Keratinocyte (primary cell): ENCODE results near the gene IGSF23. TPM values are rescaled to one million over a fixed set of nuclear protein-coding genes. Genes with fewer than 3 reads are reported as not detected.
"Not testable (repeated sequence)": the region's sequence is repeated elsewhere in the genome, so short reads cannot be mapped to it uniquely, and the experiment has no call there.

Experiments
- DNase-seq: peaks from one replicate; pipeline ENCODE4 v3.0.0-alpha.2; 2011; ENCODE audit warnings: low read depth, missing footprints, low spot score
- FAIRE-seq: peaks from 2 replicates; lab custom pipeline; 2011; peaks lifted over from hg19 to GRCh38; lab: Jason Lieb, UNC
- H2AFZ ChIP-seq: 2 replicates; pipeline ENCODE4 v1.6.0; 2012; ENCODE audit warnings: low read length, control low read depth, inconsistent platforms; ENCODE audit not compliant: control insufficient read depth
- H3K27ac ChIP-seq: 2 replicates; pipeline ENCODE4 v1.5.1; 2011; ENCODE audit warnings: low read length; ENCODE audit not compliant: control insufficient read depth, insufficient read depth
- H3K27me3 ChIP-seq: 3 replicates; pipeline ENCODE4 v1.6.0; 2011; ENCODE audit warnings: low read length; ENCODE audit not compliant: control insufficient read depth, insufficient read depth; ENCODE audit errors: extremely low read depth
- H3K36me3 ChIP-seq, 2 experiments: 2 replicates in 1 of 2; 3 replicates in 1 of 2; pipeline ENCODE4 v1.5.1; 2011; ENCODE audit warnings: low read length in 2 of 2, mild to moderate bottlenecking in 1 of 2; ENCODE audit not compliant: control insufficient read depth in 2 of 2, insufficient read depth in 2 of 2; ENCODE audit errors: extremely low read depth in 1 of 2
- H3K4me1 ChIP-seq: 3 replicates; pipeline ENCODE4 v1.5.1; 2011; ENCODE audit warnings: low read length; ENCODE audit not compliant: control insufficient read depth, insufficient read depth; ENCODE audit errors: extremely low read depth
- H3K4me2 ChIP-seq: 3 replicates; pipeline ENCODE4 v1.6.0; 2011; ENCODE audit warnings: low read depth, low read length; ENCODE audit not compliant: control insufficient read depth, insufficient read depth; ENCODE audit errors: extremely low read depth
- H3K4me3 ChIP-seq, 3 experiments: fragments of 200-600 bp in 1 of 3; sonication (generic) in 1 of 3; 2 replicates in 2 of 3; 3 replicates in 1 of 3; pipeline ENCODE4 v1.5.1; 2011 to 2016; ENCODE audit warnings: low read length in 3 of 3, mild to moderate bottlenecking in 3 of 3, control low read depth in 2 of 3, inconsistent platforms in 1 of 3, low read depth in 1 of 3, mixed read lengths in 1 of 3, mixed run types in 1 of 3, moderate library complexity in 1 of 3; ENCODE audit not compliant: control insufficient read depth in 2 of 3, insufficient read depth in 2 of 3; ENCODE audit errors: extremely low read depth in 1 of 3
- H3K79me2 ChIP-seq: 2 replicates; pipeline ENCODE4 v1.6.0; 2012; ENCODE audit warnings: low read length; ENCODE audit not compliant: control insufficient read depth, insufficient read depth
- H3K9ac ChIP-seq: 3 replicates; pipeline ENCODE4 v1.6.0; 2011; ENCODE audit warnings: low read length; ENCODE audit not compliant: control insufficient read depth, insufficient read depth; ENCODE audit errors: extremely low read depth
- H3K9me1 ChIP-seq: 3 replicates; pipeline ENCODE4 v1.6.0; 2011; ENCODE audit warnings: low read length; ENCODE audit not compliant: control insufficient read depth, insufficient read depth; ENCODE audit errors: extremely low read depth
- H3K9me3 ChIP-seq: 2 replicates; pipeline ENCODE4 v1.5.1; 2012; ENCODE audit warnings: low read depth, low read length; ENCODE audit not compliant: control insufficient read depth
- H4K20me1 ChIP-seq: 3 replicates; pipeline ENCODE4 v1.6.0; 2011; ENCODE audit warnings: low read length; ENCODE audit not compliant: control insufficient read depth, insufficient read depth; ENCODE audit errors: extremely low read depth
- CTCF ChIP-seq, 3 experiments: IDR thresholded peaks in 1 of 3; conservative IDR thresholded peaks in 1 of 3; optimal IDR thresholded peaks in 1 of 3; 2 replicates in 2 of 3; 3 replicates in 1 of 3; pipeline versions ENCODE3 to v1.5.1; 2011; ENCODE audit warnings: low read length in 3 of 3, mild to moderate bottlenecking in 3 of 3, moderate library complexity in 2 of 3, control low read depth in 1 of 3, inconsistent platforms in 1 of 3; ENCODE audit not compliant: insufficient read depth in 2 of 3; ENCODE audit errors: extremely low read depth in 1 of 3
- EZH2 ChIP-seq: IDR thresholded peaks from one replicate; pipeline ENCODE4 v1.6.1; 2012; ENCODE audit warnings: inconsistent platforms, mild to moderate bottlenecking, low read length, moderate library complexity
- dilution Hi-C: fragments of 300-500 bp; cut with MboI; formaldehyde crosslinking; loops from one replicate; pipeline ENCODE4 v1.7.0; 2020; ENCODE audit warnings: low sequenced_read_pairs; ENCODE audit not compliant: extremely low pct_ligation_motif_present
- polyA plus RNA-seq, 5 experiments: library from polyadenylated mRNA; depleted of rRNA in 3 of 5; stranded (reverse) in 3 of 5; stranded (forward) in 1 of 5; unstranded in 1 of 5; fragments of >200 nt; gene quantifications; 1 replicate in 1 of 5; 2 replicates in 3 of 5; 3 replicates in 1 of 5; pipeline versions ENCODE4 v1.2.1 to v1.2.3, GENCODE V29; 2011 to 2012; ENCODE audit warnings: missing spikeins in 2 of 5, low read depth in 1 of 5, low replicate concordance in 1 of 5

The IGSF23 gene
- polyA plus RNA-seq, 1 donor (not counting 4 experiments of a cell fraction or from before 2014, with no cell fraction given), result 0.07 TPM

GRCh38 chr19:44590245-44591059 is 22.9 kb upstream of the IGSF23 start:
- Histone ChIP-seq H3K27ac (no peak overlapping the region), H3K9me3 (no peaks in the 10 kb centered on the region), H3K79me2 (no peaks in the 10 kb centered on the region), H3K36me3 (no peaks in the 10 kb centered on the region), H2AFZ (no peak overlapping the region), H3K9ac (no peak overlapping the region), H3K4me3 (no peak overlapping the region), H4K20me1 (no peaks in the 10 kb centered on the region), H3K4me2 (no peak overlapping the region), H3K9me1 (no peaks in the 10 kb centered on the region), H3K4me1 (peaks cover 22% of the 10 kb centered on the region), H3K27me3 (no peaks in the 10 kb centered on the region)
- DNase-seq (no peak), FAIRE-seq (no peak)
- dilution Hi-C loops, result no loop called here
- no peak for TF ChIP-seq CTCF (optimal IDR thresholded peaks at IDR 0.05 in 1 of 3, IDR thresholded peaks at IDR 0.05 in 1 of 3, conservative IDR thresholded peaks at IDR 0.05 in 1 of 3; ENCODE audit: extremely low read depth in 1 of 3, insufficient read depth in 2 of 3, low read length in 3 of 3)
- TF ChIP-seq EZH2, result no peak

GRCh38 chr19:44591340-44591993 is 21.9 kb upstream of the IGSF23 start:
- H3K4me1 ChIP-seq, result peaks cover 22% of the 10 kb centered on the region
- dilution Hi-C loops, H3K9me3 ChIP-seq, H3K4me2 ChIP-seq, H3K27me3 ChIP-seq, H3K79me2 ChIP-seq, FAIRE-seq, H3K36me3 ChIP-seq, H3K9me1 ChIP-seq, H4K20me1 ChIP-seq, H2AFZ ChIP-seq, H3K27ac ChIP-seq, H3K4me3 ChIP-seq, DNase-seq, H3K9ac ChIP-seq: not testable (repeated sequence)
